Endothelial cell of umbilical vein (primary cell): Measurements from ENCODE around the gene RPL38. TPM values are rescaled to one million over a fixed set of nuclear protein-coding genes. Genes with fewer than 3 reads are reported as not detected.

Experiments used
- BruUV-seq: library from RNA; stranded (reverse); fragments of 400-500 nt; replicated peaks from 2 replicates; lab custom pipeline; 2021; lab: Mats Ljungman, UMichigan
- CTCF ChIA-PET: fragments of 300-600, 350-600 bp; sonication (Branson Sonifier 250); formaldehyde crosslinking; loops from one replicate; lab custom pipeline; 2021; ENCODE audit warnings: antibody characterized with exemption, inconsistent platforms; lab: Charles Lee
- POLR2A ChIA-PET: fragments of 300-600, 350-600 bp; sonication (Branson Sonifier 250); formaldehyde crosslinking; loops from one replicate; lab custom pipeline; 2021; ENCODE audit warnings: antibody characterized with exemption, inconsistent platforms; lab: Charles Lee
- DNase-seq: peaks from one replicate; pipeline ENCODE4 v3.0.0-alpha.2; 2011; ENCODE audit warnings: low read depth, low spot score
- FAIRE-seq: peaks from 2 replicates; lab custom pipeline; 2011; peaks lifted over from hg19 to GRCh38; lab: Jason Lieb, UNC
- H2AFZ ChIP-seq: 2 replicates; pipeline ENCODE4 v1.6.0; 2012; ENCODE audit warnings: low read depth, low read length, control low read depth, inconsistent platforms
- H3K27ac ChIP-seq: 2 replicates; pipeline ENCODE4 v1.5.1; 2011; ENCODE audit warnings: low read depth, mild to moderate bottlenecking, control low read depth, low read length, moderate library complexity; ENCODE audit not compliant: insufficient read depth
- H3K27me3 ChIP-seq, 2 experiments: 2 replicates each; pipeline versions ENCODE4 v1.6.0 to v1.6.1; 2011; ENCODE audit warnings: low read length in 2 of 2, mixed read lengths in 1 of 2; ENCODE audit not compliant: control insufficient read depth in 2 of 2, insufficient read depth in 2 of 2
- H3K36me3 ChIP-seq, 2 experiments: 2 replicates in 1 of 2; 3 replicates in 1 of 2; pipeline ENCODE4 v1.5.1; 2011; ENCODE audit warnings: low read length in 2 of 2, mild to moderate bottlenecking in 1 of 2, moderate library complexity in 1 of 2; ENCODE audit not compliant: control insufficient read depth in 2 of 2, insufficient read depth in 2 of 2; ENCODE audit errors: extremely low read depth in 1 of 2
- H3K4me1 ChIP-seq: 3 replicates; pipeline ENCODE4 v1.5.1; 2011; ENCODE audit warnings: mild to moderate bottlenecking, low read length; ENCODE audit not compliant: control insufficient read depth, insufficient read depth; ENCODE audit errors: extremely low read depth
- H3K4me2 ChIP-seq: 2 replicates; pipeline ENCODE4 v1.6.1; 2011; ENCODE audit warnings: low read length, control low read depth, mixed read lengths; ENCODE audit not compliant: insufficient read depth
- H3K4me3 ChIP-seq, 3 experiments: fragments of 200-600 bp in 1 of 3; sonication (generic), shearing (Covaris generic) in 1 of 3; replicated peaks in 1 of 3; 2 replicates each; pipeline ENCODE4 v1.5.1; 2011 to 2016; ENCODE audit warnings: control low read depth in 3 of 3, low read length in 3 of 3, mild to moderate bottlenecking in 2 of 3, inconsistent platforms in 1 of 3, low read depth in 1 of 3, moderate library complexity in 1 of 3; ENCODE audit not compliant: insufficient read depth in 1 of 3
- H3K79me2 ChIP-seq: 2 replicates; pipeline ENCODE4 v1.6.0; 2012; ENCODE audit warnings: low read length, inconsistent platforms; ENCODE audit not compliant: control insufficient read depth, insufficient read depth
- H3K9ac ChIP-seq: replicated peaks from 2 replicates; pipeline ENCODE3; 2011; ENCODE audit warnings: low read length, control low read depth; ENCODE audit not compliant: insufficient read depth; ENCODE audit errors: extremely low read depth
- H3K9me1 ChIP-seq: replicated peaks from 3 replicates; pipeline ENCODE4 v1.6.0; 2011; ENCODE audit warnings: mild to moderate bottlenecking, low read length; ENCODE audit not compliant: control insufficient read depth, insufficient read depth; ENCODE audit errors: extremely low read depth
- H3K9me3 ChIP-seq: replicated peaks from 2 replicates; pipeline ENCODE4 v1.5.1; 2012; ENCODE audit warnings: low read length, inconsistent platforms; ENCODE audit not compliant: control insufficient read depth, insufficient read depth
- H4K20me1 ChIP-seq: replicated peaks from 2 replicates; pipeline ENCODE3; 2011; ENCODE audit warnings: mild to moderate bottlenecking, low read length; ENCODE audit not compliant: control insufficient read depth, insufficient read depth; ENCODE audit errors: extremely low read depth
- EZH2 ChIP-seq: IDR thresholded peaks from 2 replicates; pipeline ENCODE4 v1.6.1; 2012; ENCODE audit warnings: borderline replicate concordance, low read depth, mild to moderate bottlenecking, moderate library complexity, low read length, inconsistent platforms; ENCODE audit not compliant: severe bottlenecking
- FOS ChIP-seq: IDR thresholded peaks from 2 replicates; pipeline ENCODE4 v1.6.1; 2011; ENCODE audit warnings: mild to moderate bottlenecking, low read length, moderate library complexity, borderline replicate concordance; ENCODE audit not compliant: insufficient read depth
- GATA2 ChIP-seq: IDR thresholded peaks from 2 replicates; pipeline ENCODE4 v1.7.0; 2011; ENCODE audit warnings: low read depth, mild to moderate bottlenecking, moderate library complexity, mixed read lengths, low read length; ENCODE audit not compliant: insufficient read length, insufficient read depth
- JUN ChIP-seq: IDR thresholded peaks from 2 replicates; pipeline ENCODE4 v1.6.1; 2011; ENCODE audit warnings: borderline replicate concordance, low read depth; ENCODE audit not compliant: insufficient read length, insufficient read depth
- MYC ChIP-seq: IDR thresholded peaks from one replicate; pipeline ENCODE4 v1.6.1; 2011; ENCODE audit warnings: mild to moderate bottlenecking, low read depth, low read length
- POLR2A ChIP-seq: IDR thresholded peaks from 2 replicates; pipeline ENCODE4 v1.6.1; 2012; ENCODE audit warnings: low read depth, mild to moderate bottlenecking, control low read depth, low read length
- POLR2AphosphoS5 ChIP-seq: IDR thresholded peaks from 2 replicates; pipeline ENCODE4 v1.6.1; 2012; ENCODE audit warnings: low read depth, mild to moderate bottlenecking, control low read depth, low read length, moderate library complexity; ENCODE audit not compliant: insufficient read depth
- dilution Hi-C: fragments of 300-500 bp; cut with MboI; formaldehyde crosslinking; loops from one replicate; pipeline ENCODE4 v1.15.0; 2019; ENCODE audit warnings: low sequenced_read_pairs; ENCODE audit not compliant: extremely low pct_ligation_motif_present
- intact Hi-C: fragments of 100-400 bp; cut with micrococcal nuclease; formaldehyde crosslinking; loops from one replicate; pipeline ENCODE4 v1.10.0; 2022
- polyA plus RNA-seq, 4 experiments: library from polyadenylated mRNA; depleted of rRNA in 3 of 4; stranded (reverse) in 3 of 4; unstranded in 1 of 4; fragments of >200 nt; gene quantifications; 2 replicates each; pipeline versions ENCODE4 v1.2.1 to v1.2.3, GENCODE V29; 2011 to 2012; ENCODE audit warnings: missing spikeins in 1 of 4
- total RNA-seq: library from RNA; stranded (reverse); gene quantifications from 2 replicates; pipeline ENCODE4 v1.2.3, GENCODE V29; 2021
- TF ChIP-seq, protein P1 (sequence below): IDR thresholded peaks from 2 replicates; pipeline ENCODE4 v1.6.1; 2011; ENCODE audit not compliant: insufficient read depth, insufficient read length
- TF ChIP-seq, protein P2 (sequence below), 2 donors: IDR thresholded peaks; 1 replicate in 1 of 2; 2 replicates in 1 of 2; pipeline ENCODE4 v1.5.1; 2011; ENCODE audit warnings: low read length in 2 of 2, mild to moderate bottlenecking in 2 of 2, moderate library complexity in 2 of 2, control low read depth in 1 of 2, inconsistent platforms in 1 of 2, low read depth in 1 of 2; ENCODE audit not compliant: insufficient read depth in 1 of 2; ENCODE audit errors: extremely low read depth in 1 of 2

RPL38 gene
- total and polyA plus RNA-seq, 2 donors (not counting 3 experiments of a cell fraction or from before 2014, with no cell fraction given) = 256 to 1,006 TPM

DNA sequence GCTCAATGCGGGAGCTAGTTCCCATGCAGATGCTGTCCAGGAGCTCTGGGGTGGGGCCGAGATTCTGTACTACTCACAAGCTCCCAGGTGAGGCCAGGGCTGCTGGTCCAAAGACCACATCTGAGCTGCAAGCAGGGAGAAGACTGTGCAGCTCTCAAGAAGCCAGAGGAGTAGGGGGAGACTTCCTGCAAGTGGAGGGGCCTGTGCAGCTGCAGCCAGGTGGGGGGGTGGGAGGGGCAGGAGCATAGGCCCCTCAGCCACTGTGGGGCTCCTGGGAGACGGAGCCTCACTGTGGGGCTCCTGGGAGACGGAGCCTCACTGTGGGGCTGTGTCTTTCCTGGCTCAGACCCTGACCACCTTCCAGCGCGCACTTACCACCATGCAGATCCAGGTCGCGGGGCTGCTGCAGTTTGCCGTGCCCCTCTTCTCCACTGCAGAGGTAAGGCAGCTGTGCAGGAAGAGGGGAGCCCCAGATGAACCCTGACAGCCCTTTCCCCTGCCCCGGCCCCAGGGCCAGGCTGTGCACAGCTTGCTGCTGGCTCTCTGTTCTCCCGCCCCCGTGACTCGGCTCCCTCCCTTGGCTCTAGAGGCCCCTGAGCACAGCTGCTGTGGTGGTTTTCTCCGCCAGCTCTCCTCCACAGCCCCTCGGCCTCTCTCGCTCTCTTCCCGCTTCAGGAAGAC lies 46.3 kb downstream of the RPL38 start:
- Histone ChIP-seq H3K27me3 (no peaks in the 10 kb centered on the region), H3K9me1 (no peaks in the 10 kb centered on the region), H2AFZ (no peak overlapping the region), H3K9ac (no peak overlapping the region), H3K4me3 (no peak overlapping the region), H4K20me1 (no peaks in the 10 kb centered on the region), H3K4me2 (no peak overlapping the region), H3K79me2 (no peaks in the 10 kb centered on the region), H3K36me3 (no peaks in the 10 kb centered on the region), H3K27ac (no peak overlapping the region), H3K9me3 (no peaks in the 10 kb centered on the region), H3K4me1 (no peaks in the 10 kb centered on the region)
- TF ChIP-seq FOS = no peak
- no peak for TF ChIP-seq JUN
- TF ChIP-seq, protein P1, sequence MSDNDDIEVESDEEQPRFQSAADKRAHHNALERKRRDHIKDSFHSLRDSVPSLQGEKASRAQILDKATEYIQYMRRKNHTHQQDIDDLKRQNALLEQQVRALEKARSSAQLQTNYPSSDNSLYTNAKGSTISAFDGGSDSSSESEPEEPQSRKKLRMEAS = no peak
- no peak for TF ChIP-seq EZH2
- no peak for TF ChIP-seq MYC
- TF ChIP-seq POLR2A = no peak
- TF ChIP-seq POLR2AphosphoS5 = no peak
- no peak for TF ChIP-seq GATA2
- TF ChIP-seq, protein P2, sequence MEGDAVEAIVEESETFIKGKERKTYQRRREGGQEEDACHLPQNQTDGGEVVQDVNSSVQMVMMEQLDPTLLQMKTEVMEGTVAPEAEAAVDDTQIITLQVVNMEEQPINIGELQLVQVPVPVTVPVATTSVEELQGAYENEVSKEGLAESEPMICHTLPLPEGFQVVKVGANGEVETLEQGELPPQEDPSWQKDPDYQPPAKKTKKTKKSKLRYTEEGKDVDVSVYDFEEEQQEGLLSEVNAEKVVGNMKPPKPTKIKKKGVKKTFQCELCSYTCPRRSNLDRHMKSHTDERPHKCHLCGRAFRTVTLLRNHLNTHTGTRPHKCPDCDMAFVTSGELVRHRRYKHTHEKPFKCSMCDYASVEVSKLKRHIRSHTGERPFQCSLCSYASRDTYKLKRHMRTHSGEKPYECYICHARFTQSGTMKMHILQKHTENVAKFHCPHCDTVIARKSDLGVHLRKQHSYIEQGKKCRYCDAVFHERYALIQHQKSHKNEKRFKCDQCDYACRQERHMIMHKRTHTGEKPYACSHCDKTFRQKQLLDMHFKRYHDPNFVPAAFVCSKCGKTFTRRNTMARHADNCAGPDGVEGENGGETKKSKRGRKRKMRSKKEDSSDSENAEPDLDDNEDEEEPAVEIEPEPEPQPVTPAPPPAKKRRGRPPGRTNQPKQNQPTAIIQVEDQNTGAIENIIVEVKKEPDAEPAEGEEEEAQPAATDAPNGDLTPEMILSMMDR (IDR thresholded peaks at IDR 0.05; ENCODE audit: extremely low read depth in 1 of 2, insufficient read depth in 1 of 2, low read depth in 1 of 2, low read length in 2 of 2) = no peak
- DNase-seq (no peak), FAIRE-seq (no peak)
- ChIA-PET POLR2A (no interaction called here), CTCF (no interaction called here)
- dilution Hi-C loops (no loop called here), intact Hi-C loops (no loop called here)
- no TSS peak for BruUV-seq
